ENCODE measurements around the gene NDUFAF8. TPM values are rescaled to one million over a fixed set of nuclear protein-coding genes. Genes with fewer than 3 reads are reported as not detected.

The NDUFAF8 gene
- total RNA-seq, 2 donors from 2014 or later: 60.2 to 66.5 TPM

DNA sequence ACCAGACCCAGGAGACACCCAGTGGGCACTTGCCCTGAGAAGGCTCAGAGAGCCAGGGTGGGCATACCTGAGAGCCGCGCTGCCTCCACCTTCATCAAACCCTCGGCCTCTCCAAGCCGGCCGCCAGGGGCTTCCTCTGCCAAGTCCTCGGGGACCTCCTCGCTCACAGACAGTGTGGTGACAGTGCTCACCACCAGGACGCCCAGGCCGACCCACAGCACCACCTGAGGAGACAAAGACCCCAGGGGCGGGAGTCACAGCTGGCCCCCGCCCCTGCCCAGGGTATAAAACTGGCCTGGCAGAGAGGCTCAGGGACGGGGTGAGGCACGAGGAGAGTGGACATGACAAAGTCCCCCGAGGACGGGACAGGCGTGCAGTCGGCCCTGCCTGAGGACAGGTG, 21.1 kb downstream of the NDUFAF8 start:
- DNase-seq: no peak
- intact Hi-C loops (cut with DNase I): no loop called here
- no peak for ATAC-seq

- ATAC-seq (no peak), DNase-seq (no peak)
- intact Hi-C loops (cut with DNase I): no loop called here
These were observed 21.5 kb downstream of the NDUFAF8 start for GRCh38 chr17:81260641-81261040.

DNA sequence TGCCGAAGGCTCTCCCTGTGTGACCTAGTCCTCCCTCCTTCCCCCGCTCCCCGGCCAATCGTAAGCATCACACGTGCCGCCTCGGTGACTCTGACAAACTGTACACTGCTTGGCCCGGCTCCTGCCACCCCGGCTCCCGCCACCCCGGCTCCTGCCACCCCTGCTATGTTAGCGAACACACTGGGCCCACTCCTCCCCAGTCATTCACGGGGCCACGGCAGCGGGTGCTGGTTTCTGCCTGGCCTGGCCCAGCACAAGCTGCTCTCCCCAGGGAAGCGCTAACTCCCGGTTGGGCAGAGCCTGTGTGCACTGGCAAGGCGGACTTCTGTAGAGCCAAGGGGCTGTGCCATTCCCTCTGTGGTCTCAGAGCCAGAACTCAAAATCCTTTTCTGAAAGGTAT, 22.0 kb downstream of the NDUFAF8 start:
- DNase-seq: no peak
- intact Hi-C loops (cut with DNase I): no loop called here
- ATAC-seq: no peak

DNA sequence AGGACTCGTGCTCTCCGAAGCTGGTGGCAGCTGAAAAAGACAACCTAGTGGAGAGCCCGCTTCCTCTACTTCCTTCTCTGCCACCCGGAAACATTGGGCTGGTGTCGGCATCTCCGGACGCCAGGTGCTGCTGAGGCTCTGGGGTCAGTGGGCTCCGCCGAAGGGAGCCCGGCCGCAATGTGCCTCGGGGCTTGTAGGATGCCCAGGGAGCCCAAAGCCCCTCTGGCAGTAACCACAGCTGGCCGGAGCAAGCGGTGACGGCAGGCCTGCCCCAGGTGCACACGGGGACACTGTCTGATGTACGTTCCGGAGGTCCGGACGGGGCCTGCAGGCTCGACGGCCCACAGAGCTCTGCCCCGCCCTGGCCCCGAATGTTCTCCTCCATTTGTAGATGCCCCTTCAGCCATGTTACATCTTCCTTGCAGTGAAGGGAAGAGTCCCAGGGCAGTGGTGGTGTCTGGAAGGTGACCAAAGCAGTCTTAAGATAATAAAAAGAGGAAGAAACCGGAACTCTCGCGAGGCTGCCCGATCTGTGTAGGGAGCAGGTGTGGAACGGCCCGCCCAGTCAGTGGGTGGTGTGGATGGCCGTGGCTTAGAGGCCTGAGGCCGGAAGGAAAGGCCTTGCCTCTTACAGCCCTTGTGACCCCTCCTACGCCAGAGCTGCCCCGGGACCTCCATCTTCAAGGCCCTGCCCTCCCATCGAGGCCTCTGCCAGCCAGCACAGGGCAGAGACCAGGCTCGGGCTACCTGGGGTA, 22.6 kb downstream of the NDUFAF8 start:
- DNase-seq (no peak), ATAC-seq (no peak)
- intact Hi-C loops (cut with DNase I): no loop called here

GRCh38 chr17:81263371-81264181, 24.5 kb downstream of the NDUFAF8 start:
- intact Hi-C loops (cut with DNase I): no loop called here
- no peak for DNase-seq
- no peak for ATAC-seq

DNA sequence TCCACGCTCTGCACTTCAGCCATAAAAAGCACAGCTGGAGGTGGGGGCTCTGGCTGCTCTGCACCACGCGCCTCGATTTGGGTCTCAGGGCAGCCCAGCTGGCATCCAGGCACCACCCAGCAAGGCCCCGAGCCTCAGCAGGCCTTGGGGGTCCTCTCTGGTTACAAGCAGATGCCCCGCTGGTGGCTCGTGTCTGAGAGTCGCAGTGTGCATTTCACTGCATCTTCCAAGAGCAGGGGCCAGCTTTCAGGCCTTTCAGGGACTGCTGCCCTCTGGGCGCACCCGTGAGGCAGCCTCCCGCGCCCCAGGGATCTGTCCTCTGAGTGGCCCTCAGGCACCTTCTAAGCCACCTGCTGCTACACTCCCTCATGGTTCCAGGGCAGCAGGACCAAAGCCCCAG, 25.5 kb downstream of the NDUFAF8 start:
- intact Hi-C loops (cut with DNase I): no loop called here
- DNase-seq: no peak
- ATAC-seq: no peak

DNA sequence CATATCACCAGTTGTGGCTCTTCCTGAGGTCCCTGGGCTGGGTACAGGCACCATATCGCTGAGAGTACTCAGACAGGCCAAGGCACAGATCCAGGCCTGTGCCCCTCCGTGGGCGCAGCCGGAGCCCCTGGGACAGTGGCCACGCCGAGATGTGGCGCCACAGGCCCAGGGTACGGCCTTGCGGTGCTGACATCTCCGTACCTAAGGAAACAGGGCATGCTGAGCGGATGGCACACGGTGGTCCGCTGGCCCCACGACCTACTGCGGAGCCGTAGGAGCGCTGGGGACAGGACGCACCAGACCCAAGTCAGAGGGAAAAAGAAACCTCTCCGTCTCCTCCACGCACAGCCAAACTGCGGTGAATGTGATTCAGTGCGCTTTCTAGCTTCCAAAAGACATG, 26.5 kb downstream of the NDUFAF8 start:
- DNase-seq (no peak), ATAC-seq (no peak)
- intact Hi-C loops (cut with DNase I): no loop called here

DNA sequence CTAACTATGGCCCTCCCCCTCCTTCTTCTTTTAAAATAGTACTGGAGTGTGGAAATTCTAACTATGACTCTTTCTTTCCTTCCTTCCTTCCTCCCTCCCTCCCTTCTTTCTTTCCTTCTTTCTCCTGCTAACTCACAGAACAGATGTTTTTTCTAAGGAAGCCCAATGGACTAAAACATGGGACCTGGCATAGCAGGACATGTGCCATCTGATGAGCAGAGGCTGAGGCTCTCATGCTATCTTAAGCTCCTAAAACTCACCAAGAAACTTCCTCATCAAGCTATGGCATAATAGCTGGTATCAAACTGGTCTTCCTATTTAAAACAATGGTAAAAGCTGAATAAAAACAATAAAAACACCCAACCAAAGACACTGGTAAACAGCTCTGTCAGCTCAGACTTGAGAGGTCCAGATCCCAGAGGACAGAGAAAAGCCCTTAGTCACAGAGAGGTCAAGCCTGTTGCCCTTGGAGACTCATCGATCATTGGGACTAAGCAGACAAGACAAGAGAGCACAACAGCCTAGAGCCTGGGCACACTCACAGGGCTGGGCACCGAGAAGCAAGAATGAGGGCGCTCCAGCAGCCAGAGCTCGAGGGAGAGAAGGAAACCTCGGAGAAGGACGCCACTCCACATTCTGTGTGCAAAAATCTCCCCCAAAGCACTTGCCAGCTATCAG, 28.4 kb downstream of the NDUFAF8 start:
- DNase-seq (no peak), ATAC-seq (no peak)
- intact Hi-C loops (cut with DNase I): no loop called here

- DNase-seq: no peak
- intact Hi-C loops (cut with DNase I): no loop called here
- no peak for ATAC-seq
These were observed 31.2 kb downstream of the NDUFAF8 start for GRCh38 chr17:81270279-81270678.

DNA sequence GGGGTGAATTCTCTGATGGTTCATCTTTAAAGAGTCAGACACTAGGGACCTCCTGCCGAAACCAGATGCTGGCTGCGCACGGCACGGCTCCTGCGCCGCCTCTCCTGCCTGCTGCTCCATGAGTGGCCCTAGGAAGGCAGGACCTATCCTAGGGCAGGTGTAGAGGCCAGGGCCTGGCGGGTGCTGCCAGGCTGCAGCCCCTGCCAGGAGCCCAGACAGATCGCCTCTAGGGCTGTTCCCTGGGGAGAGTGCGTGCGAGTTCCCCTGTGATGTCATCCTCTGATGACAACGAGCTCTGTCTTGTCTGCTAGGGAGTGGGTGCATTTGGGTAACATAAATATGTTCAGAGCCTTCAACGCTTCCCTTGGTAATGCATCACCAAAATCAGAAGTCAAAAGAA, 32.1 kb downstream of the NDUFAF8 start:
- intact Hi-C loops (cut with DNase I): no loop called here
- ATAC-seq (peak in 1 of 2 donors; percentile 17), DNase-seq (no peak)

DNA sequence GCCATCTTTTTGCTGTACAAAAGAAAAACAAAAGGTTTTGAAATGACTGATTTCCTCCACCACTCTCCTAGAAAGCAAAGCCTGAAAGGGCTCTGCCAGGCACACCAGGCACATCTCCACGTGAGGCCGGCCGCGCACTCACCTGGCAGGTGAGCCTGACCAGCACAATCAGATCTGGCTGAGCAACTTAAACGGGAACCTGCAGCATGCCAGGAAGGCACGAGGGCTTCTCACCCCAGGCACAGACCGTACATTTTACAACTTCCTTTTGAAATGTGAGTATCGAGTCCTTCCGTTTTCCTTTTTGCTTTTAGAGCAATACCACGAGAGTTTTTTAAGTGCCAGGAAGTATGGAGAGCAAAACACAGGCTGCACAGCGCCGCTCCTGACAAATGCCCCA, 33.5 kb downstream of the NDUFAF8 start:
- ATAC-seq: no peak

DNA sequence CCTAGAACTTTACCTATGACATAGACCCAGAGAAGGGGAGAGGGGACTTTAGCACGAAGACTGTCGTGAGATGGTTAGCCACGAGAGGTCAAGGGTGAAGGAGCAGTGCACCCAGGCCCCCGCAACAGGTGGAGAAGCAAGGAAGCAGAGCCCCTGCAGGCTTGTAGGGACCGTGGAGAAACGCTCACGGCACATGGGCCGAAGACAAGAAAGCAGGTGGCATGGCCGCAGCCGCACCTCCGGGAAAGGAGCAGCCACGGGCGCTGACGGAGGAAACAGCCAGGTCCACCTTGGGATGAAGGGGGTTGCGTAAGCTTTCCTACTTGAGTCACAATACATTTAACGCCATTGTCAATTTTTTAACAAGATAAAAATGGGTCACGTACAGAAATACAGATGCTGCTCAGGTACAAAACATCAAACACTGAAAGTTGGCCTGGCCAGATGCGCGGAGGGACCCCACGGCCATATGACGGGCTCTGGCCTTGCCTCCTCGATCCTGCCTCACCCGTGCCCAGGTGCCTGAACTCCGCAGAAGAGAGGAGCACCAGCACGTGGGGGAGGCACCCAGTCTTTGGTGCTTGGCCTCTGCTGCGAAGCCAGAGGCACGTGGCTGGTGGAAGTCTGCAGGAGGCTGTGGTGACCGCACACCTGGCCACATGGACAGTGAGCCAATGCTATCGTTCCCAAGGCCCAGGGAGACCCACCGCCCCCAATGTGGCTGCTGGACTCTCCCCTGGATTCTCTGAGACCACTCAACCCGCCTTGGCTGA, 34.8 kb downstream of the NDUFAF8 start:
- intact Hi-C loops (cut with DNase I): no loop called here
- no peak for ATAC-seq
- DNase-seq: no peak

More for the DNA sequence above, 33.5 kb downstream of the NDUFAF8 start:
- DNase-seq: no peak
- intact Hi-C loops (cut with DNase I): no loop called here

DNA sequence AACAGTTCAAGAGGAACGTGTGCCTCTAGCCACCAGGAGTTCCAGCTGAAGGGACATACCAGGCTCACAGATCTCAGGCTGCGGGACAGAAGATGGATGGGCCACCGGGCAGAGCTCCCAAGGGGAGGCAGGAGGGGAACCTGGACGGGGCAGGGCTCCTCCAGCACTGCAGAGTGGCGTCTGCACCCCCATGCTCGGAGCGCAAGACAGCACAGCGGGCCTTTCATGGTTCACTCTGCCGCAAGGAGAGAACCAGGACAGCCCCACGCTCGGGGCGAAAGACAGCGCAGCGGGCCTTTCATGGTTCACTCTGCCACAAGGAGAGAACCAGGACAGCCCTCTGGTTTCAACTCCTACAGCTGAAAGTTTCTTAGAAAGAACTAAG, 35.3 kb downstream of the NDUFAF8 start:
- intact Hi-C loops (cut with DNase I): no loop called here
- DNase-seq (no peak), ATAC-seq (no peak)

GRCh38 chr17:81276781-81277180, 37.7 kb downstream of the NDUFAF8 start:
- DNase-seq (no peak), ATAC-seq (no peak)
- intact Hi-C loops (cut with DNase I): no loop called here

DNA sequence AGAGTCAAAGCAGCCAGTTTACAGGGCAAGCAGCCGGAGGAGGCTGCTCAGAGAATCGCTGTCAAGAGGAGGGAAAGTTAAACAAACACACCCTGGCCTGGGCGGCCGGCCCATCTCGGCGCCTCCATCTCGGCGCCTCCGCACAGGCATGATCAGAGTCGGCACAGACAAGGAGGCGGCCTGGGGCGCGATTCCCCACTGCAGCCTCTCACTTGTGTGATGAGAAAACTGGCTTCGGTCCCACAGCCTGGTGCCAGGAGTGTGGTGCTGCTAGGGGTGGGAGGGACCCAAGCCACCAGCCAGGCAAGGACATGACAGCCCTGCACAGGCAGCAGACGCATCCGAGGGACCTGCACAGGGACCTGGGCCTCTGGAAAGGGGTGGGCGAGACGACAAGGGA, 38.3 kb downstream of the NDUFAF8 start:
- ATAC-seq (peak; percentile 89 to 90), DNase-seq (peak; percentile 81)
- intact Hi-C loops (cut with DNase I): no loop called here

GRCh38 chr17:81277946-81278693, 39.0 kb downstream of the NDUFAF8 start:
- intact Hi-C loops (cut with DNase I): no loop called here
- ATAC-seq: peak; percentile 19 to 53
- DNase-seq: peak; percentile 83

- intact Hi-C loops (cut with DNase I): no loop called here
- ATAC-seq: no peak
- no peak for DNase-seq
These were observed 39.7 kb downstream of the NDUFAF8 start for GRCh38 chr17:81278831-81279230.
